EH (cell line): ENCODE measurements around the gene PDIK1L.
"Not testable (repeated sequence)": the region's sequence is repeated elsewhere in the genome, so short reads cannot be mapped to it uniquely, and the experiment has no call there.

Experiments
- DNase-seq: peaks from one replicate; pipeline ENCODE4 v3.0.0-alpha.2; 2015; ENCODE audit warnings: low read depth

Gene PDIK1L

GRCh38 chr1:26090893-26091292 lies 20.7 kb upstream of the PDIK1L start:
- no peak for DNase-seq

GRCh38 chr1:26092422-26092821 lies 19.2 kb upstream of the PDIK1L start:
- DNase-seq: no peak

- DNase-seq: not testable (repeated sequence)
These were observed 18.1 kb upstream of the PDIK1L start for GRCh38 chr1:26093569-26093968.

- DNase-seq: no peak
These were observed 17.5 kb upstream of the PDIK1L start for GRCh38 chr1:26094076-26094669.

GRCh38 chr1:26094677-26095383 lies 16.8 kb upstream of the PDIK1L start:
- DNase-seq: peak; percentile 58

GRCh38 chr1:26096471-26096870 lies 15.2 kb upstream of the PDIK1L start:
- DNase-seq: no peak

- peak; percentile 94 for DNase-seq
These were observed 13.9 kb upstream of the PDIK1L start for GRCh38 chr1:26097696-26098095.

- DNase-seq: no peak
These were observed 13.0 kb upstream of the PDIK1L start for GRCh38 chr1:26098602-26099001.

- DNase-seq: no peak
These were observed 11.8 kb upstream of the PDIK1L start for GRCh38 chr1:26099780-26100179.

- DNase-seq: not testable (repeated sequence)
These were observed 11.4 kb upstream of the PDIK1L start for GRCh38 chr1:26100204-26100603.

GRCh38 chr1:26102119-26102518 lies 9.5 kb upstream of the PDIK1L start:
- no peak for DNase-seq

GRCh38 chr1:26102526-26102925 lies 9.1 kb upstream of the PDIK1L start:
- DNase-seq: peak; percentile 55

GRCh38 chr1:26105226-26105548 lies 6.4 kb upstream of the PDIK1L start:
- not testable (repeated sequence) for DNase-seq

- DNase-seq: no peak
These were observed 2.1 kb upstream of the PDIK1L start for GRCh38 chr1:26109229-26110164.

- peak; percentile 72 for DNase-seq
These were observed 694 bp upstream of the PDIK1L start for GRCh38 chr1:26110731-26111529.

GRCh38 chr1:26112407-26112775 lies 767 bp downstream of the PDIK1L start:
- DNase-seq: peak; percentile 20

- no peak for DNase-seq
These were observed 2.7 kb downstream of the PDIK1L start for GRCh38 chr1:26114165-26114927.

GRCh38 chr1:26119892-26120608 lies 8.4 kb downstream of the PDIK1L start:
- no peak for DNase-seq

- peak; percentile 43 for DNase-seq
These were observed 10.5 kb downstream of the PDIK1L start for GRCh38 chr1:26121854-26122773.
